Measurements from ENCODE around the gene GAB1. TPM values are rescaled to one million over a fixed set of nuclear protein-coding genes. Genes with fewer than 3 reads are reported as not detected.
A peak's percentile ranks its signal among the peaks of the same experiment; 100 is the strongest.

The GAB1 gene
- total RNA-seq, 2 experiments from 2014 or later: 0.12 to 0.29 TPM

GRCh38 chr4:143443728-143444127 lies 107.1 kb downstream of the GAB1 start:
- no peaks in the 10 kb centered on the region for H3K36me3 Mint-ChIP-seq (ENCODE audit: low read depth)
- CTCF ChIA-PET: no interaction called here
- intact Hi-C loops (cut with micrococcal nuclease): no loop called here
- H3K4me1 Mint-ChIP-seq (ENCODE audit: low read depth): no peaks in the 10 kb centered on the region
- H3K27ac Mint-ChIP-seq: no peak overlapping the region
- no peaks in the 10 kb centered on the region for H3K9me3 Mint-ChIP-seq
- DNase-seq: no peak
- H3K4me3 Mint-ChIP-seq: no peak overlapping the region
- H3K27me3 Mint-ChIP-seq (ENCODE audit: low read depth): no peaks in the 10 kb centered on the region

GRCh38 chr4:143451186-143451585 lies 114.5 kb downstream of the GAB1 start:
- H3K36me3 Mint-ChIP-seq (ENCODE audit: low read depth): no peaks in the 10 kb centered on the region
- intact Hi-C loops (cut with micrococcal nuclease): no loop called here
- DNase-seq: no peak
- no peaks in the 10 kb centered on the region for H3K9me3 Mint-ChIP-seq
- no peaks in the 10 kb centered on the region for H3K4me1 Mint-ChIP-seq (ENCODE audit: low read depth)
- peaks cover 7% of the 10 kb centered on the region for H3K27me3 Mint-ChIP-seq (ENCODE audit: low read depth)
- no peak overlapping the region for H3K4me3 Mint-ChIP-seq
- H3K27ac Mint-ChIP-seq: no peak overlapping the region
- CTCF ChIA-PET: no interaction called here

GRCh38 chr4:143455211-143455610 lies 118.5 kb downstream of the GAB1 start:
- CTCF ChIA-PET: no interaction called here
- no peak for DNase-seq
- Mint-ChIP-seq H3K27me3 (ENCODE audit: low read depth) (peaks cover 7% of the 10 kb centered on the region), H3K9me3 (no peaks in the 10 kb centered on the region), H3K27ac (no peak overlapping the region), H3K36me3 (ENCODE audit: low read depth) (no peaks in the 10 kb centered on the region), H3K4me3 (no peak overlapping the region), H3K4me1 (ENCODE audit: low read depth) (no peaks in the 10 kb centered on the region)
- intact Hi-C loops (cut with micrococcal nuclease): no loop called here

GRCh38 chr4:143458966-143459365 lies 122.3 kb downstream of the GAB1 start:
- DNase-seq: no peak
- CTCF ChIA-PET: no interaction called here
- H3K27me3 Mint-ChIP-seq (ENCODE audit: low read depth): peaks cover 1% of the 10 kb centered on the region
- H3K36me3 Mint-ChIP-seq (ENCODE audit: low read depth): no peaks in the 10 kb centered on the region
- no peaks in the 10 kb centered on the region for H3K9me3 Mint-ChIP-seq
- H3K4me1 Mint-ChIP-seq (ENCODE audit: low read depth): no peaks in the 10 kb centered on the region
- H3K4me3 Mint-ChIP-seq: no peak overlapping the region
- no peak overlapping the region for H3K27ac Mint-ChIP-seq
- intact Hi-C loops (cut with micrococcal nuclease): no loop called here

GRCh38 chr4:143473334-143474126 lies 136.9 kb downstream of the GAB1 start:
- no peaks in the 10 kb centered on the region for H3K36me3 Mint-ChIP-seq (ENCODE audit: low read depth)
- DNase-seq: no peak
- intact Hi-C loops (cut with micrococcal nuclease): no loop called here
- peaks cover 3% of the 10 kb centered on the region for H3K27me3 Mint-ChIP-seq (ENCODE audit: low read depth)
- H3K4me1 Mint-ChIP-seq (ENCODE audit: low read depth): no peaks in the 10 kb centered on the region
- no peaks in the 10 kb centered on the region for H3K9me3 Mint-ChIP-seq
- H3K4me3 Mint-ChIP-seq: no peak overlapping the region
- CTCF ChIA-PET: no interaction called here
- H3K27ac Mint-ChIP-seq: no peak overlapping the region

GRCh38 chr4:143477487-143477886 lies 140.8 kb downstream of the GAB1 start:
- CTCF ChIA-PET: no interaction called here
- H3K4me1 Mint-ChIP-seq (ENCODE audit: low read depth): no peaks in the 10 kb centered on the region
- no peaks in the 10 kb centered on the region for H3K36me3 Mint-ChIP-seq (ENCODE audit: low read depth)
- no peaks in the 10 kb centered on the region for H3K27me3 Mint-ChIP-seq (ENCODE audit: low read depth)
- no peak overlapping the region for H3K27ac Mint-ChIP-seq
- H3K9me3 Mint-ChIP-seq: no peaks in the 10 kb centered on the region
- no peak overlapping the region for H3K4me3 Mint-ChIP-seq
- intact Hi-C loops (cut with micrococcal nuclease): no loop called here
- no peak for DNase-seq

GRCh38 chr4:143481361-143481760 lies 144.7 kb downstream of the GAB1 start:
- CTCF ChIA-PET: no interaction called here
- Mint-ChIP-seq H3K27ac (no peak overlapping the region), H3K9me3 (no peaks in the 10 kb centered on the region), H3K4me1 (ENCODE audit: low read depth) (no peaks in the 10 kb centered on the region), H3K27me3 (ENCODE audit: low read depth) (peaks cover 4% of the 10 kb centered on the region), H3K4me3 (no peak overlapping the region), H3K36me3 (ENCODE audit: low read depth) (no peaks in the 10 kb centered on the region)
- intact Hi-C loops (cut with micrococcal nuclease): loop anchor here (10.0 kb wide), 1 partner anchor 1357 kb away; no protein-coding TSS in a partner anchor
- DNase-seq: no peak

- Mint-ChIP-seq H3K27ac (no peak overlapping the region), H3K4me1 (ENCODE audit: low read depth) (no peaks in the 10 kb centered on the region), H3K27me3 (ENCODE audit: low read depth) (peaks cover 4% of the 10 kb centered on the region), H3K36me3 (ENCODE audit: low read depth) (no peaks in the 10 kb centered on the region), H3K4me3 (no peak overlapping the region), H3K9me3 (no peaks in the 10 kb centered on the region)
- DNase-seq: peak; percentile 28
- CTCF ChIA-PET: no interaction called here
- intact Hi-C loops (cut with micrococcal nuclease): loop anchor here (2.0 to 10.0 kb wide), 3 partner anchors 280 to 1358 kb away; partner anchors contain the start of gene INPP4B
These were observed 146.2 kb downstream of the GAB1 start for GRCh38 chr4:143482840-143483239.

- Mint-ChIP-seq H3K27me3 (ENCODE audit: low read depth) (peaks cover 4% of the 10 kb centered on the region), H3K9me3 (no peaks in the 10 kb centered on the region), H3K27ac (no peak overlapping the region), H3K36me3 (ENCODE audit: low read depth) (no peaks in the 10 kb centered on the region), H3K4me3 (no peak overlapping the region), H3K4me1 (ENCODE audit: low read depth) (no peaks in the 10 kb centered on the region)
- no peak for DNase-seq
- CTCF ChIA-PET: interaction anchor here (0.6 kb wide), 1 partner anchor 148 kb away, joined by 3 read pairs; no protein-coding TSS in a partner anchor
- intact Hi-C loops (cut with micrococcal nuclease): loop anchor here (10.0 kb wide), 1 partner anchor 1362 kb away; no protein-coding TSS in a partner anchor
These were observed 149.6 kb downstream of the GAB1 start for GRCh38 chr4:143486314-143486713.

GRCh38 chr4:143488687-143489086 lies 152.0 kb downstream of the GAB1 start:
- intact Hi-C loops (cut with micrococcal nuclease): loop anchor here (10.0 kb wide), 1 partner anchor 1364 kb away; no protein-coding TSS in a partner anchor
- Mint-ChIP-seq H3K9me3 (no peaks in the 10 kb centered on the region), H3K36me3 (ENCODE audit: low read depth) (no peaks in the 10 kb centered on the region), H3K27me3 (ENCODE audit: low read depth) (peaks cover 4% of the 10 kb centered on the region), H3K4me1 (ENCODE audit: low read depth) (no peaks in the 10 kb centered on the region), H3K4me3 (no peak overlapping the region), H3K27ac (no peak overlapping the region)
- CTCF ChIA-PET: interaction anchor here (0.6 kb wide), 1 partner anchor 34 kb away, joined by 3 read pairs; no protein-coding TSS in a partner anchor
- no peak for DNase-seq

GRCh38 chr4:143489106-143489505 lies 152.4 kb downstream of the GAB1 start:
- Mint-ChIP-seq H3K36me3 (ENCODE audit: low read depth) (no peaks in the 10 kb centered on the region), H3K4me1 (ENCODE audit: low read depth) (no peaks in the 10 kb centered on the region), H3K9me3 (no peaks in the 10 kb centered on the region), H3K27ac (no peak overlapping the region), H3K27me3 (ENCODE audit: low read depth) (peaks cover 4% of the 10 kb centered on the region), H3K4me3 (no peak overlapping the region)
- intact Hi-C loops (cut with micrococcal nuclease): loop anchor here (10.0 kb wide), 1 partner anchor 1364 kb away; no protein-coding TSS in a partner anchor
- CTCF ChIA-PET: interaction anchor here (0.6 kb wide), 1 partner anchor 35 kb away, joined by 3 read pairs; no protein-coding TSS in a partner anchor
- no peak for DNase-seq

- intact Hi-C loops (cut with micrococcal nuclease): no loop called here
- H3K4me1 Mint-ChIP-seq (ENCODE audit: low read depth): no peaks in the 10 kb centered on the region
These were observed 161.3 kb downstream of the GAB1 start for GRCh38 chr4:143498021-143498420.

GRCh38 chr4:143502231-143502630 lies 165.6 kb downstream of the GAB1 start:
- intact Hi-C loops (cut with micrococcal nuclease): no loop called here
- H3K27me3 Mint-ChIP-seq (ENCODE audit: low read depth): no peaks in the 10 kb centered on the region
- H3K4me1 Mint-ChIP-seq (ENCODE audit: low read depth): no peaks in the 10 kb centered on the region
- no peak overlapping the region for H3K27ac Mint-ChIP-seq
- H3K36me3 Mint-ChIP-seq (ENCODE audit: low read depth): no peaks in the 10 kb centered on the region
- no peaks in the 10 kb centered on the region for H3K9me3 Mint-ChIP-seq
- CTCF ChIA-PET: interaction anchor here (0.6 to 0.9 kb wide), 2 partner anchors 10 to 725 kb away, joined by 3 read pairs; no protein-coding TSS in a partner anchor
- DNase-seq: no peak
- no peak overlapping the region for H3K4me3 Mint-ChIP-seq

More at GRCh38 chr4:143498021-143498420, 161.3 kb downstream of the GAB1 start:
- Mint-ChIP-seq H3K4me3 (no peak overlapping the region), H3K9me3 (no peaks in the 10 kb centered on the region), H3K36me3 (ENCODE audit: low read depth) (no peaks in the 10 kb centered on the region), H3K27ac (no peak overlapping the region), H3K27me3 (ENCODE audit: low read depth) (no peaks in the 10 kb centered on the region)
- no peak for DNase-seq
- CTCF ChIA-PET: no interaction called here

All from activated naive CD4-positive, alpha-beta T cell treated with anti-CD3 and anti-CD28 coated beads for 36 hours (primary cell).